H9 (cell line): Measurements from ENCODE around the gene PROCA1. TPM values are rescaled to one million over a fixed set of nuclear protein-coding genes. Genes with fewer than 3 reads are reported as not detected.

Source experiments
- DNase-seq: peaks from one replicate; pipeline ENCODE4 v3.0.0-alpha.2; 2017
- H2AFZ ChIP-seq: one replicate; pipeline ENCODE4 v1.6.1; 2013; ENCODE audit warnings: mild to moderate bottlenecking, low read length, control low read depth, moderate library complexity
- H2AK5ac ChIP-seq: 2 replicates; pipeline ENCODE4 v1.6.1; 2013; ENCODE audit warnings: low read length, control low read depth, mixed read lengths; ENCODE audit not compliant: insufficient read length
- H2BK120ac ChIP-seq: one replicate; pipeline ENCODE4 v1.6.1; 2013; ENCODE audit warnings: low read depth, mild to moderate bottlenecking, low read length, control low read depth, inconsistent platforms; ENCODE audit not compliant: poor library complexity, severe bottlenecking
- H2BK12ac ChIP-seq: 2 replicates; pipeline ENCODE4 v1.6.1; 2013; ENCODE audit warnings: low read length, control low read depth, mixed read lengths, low read depth; ENCODE audit not compliant: insufficient read length
- H2BK15ac ChIP-seq: 2 replicates; pipeline ENCODE4 v1.6.1; 2013; ENCODE audit warnings: low read depth, low read length, control low read depth
- H2BK20ac ChIP-seq: one replicate; pipeline ENCODE4 v1.6.1; 2013; ENCODE audit warnings: low read depth, mild to moderate bottlenecking, low read length, control low read depth, inconsistent platforms; ENCODE audit not compliant: poor library complexity, severe bottlenecking
- H2BK5ac ChIP-seq: 2 replicates; pipeline ENCODE4 v1.6.1; 2013; ENCODE audit warnings: low read length, control low read depth, mixed read lengths; ENCODE audit not compliant: insufficient read length
- H3K14ac ChIP-seq: 2 replicates; pipeline ENCODE4 v1.6.1; 2013; ENCODE audit warnings: low read length, control low read depth; ENCODE audit not compliant: insufficient read depth
- H3K18ac ChIP-seq: 2 replicates; pipeline ENCODE4 v1.6.1; 2013; ENCODE audit warnings: low read depth, mild to moderate bottlenecking, mixed read lengths, low read length, control low read depth; ENCODE audit not compliant: insufficient read length
- H3K23ac ChIP-seq: 2 replicates; pipeline ENCODE4 v1.6.1; 2013; ENCODE audit warnings: low read length, control low read depth, mixed read lengths, low read depth; ENCODE audit not compliant: insufficient read length
- H3K23me2 ChIP-seq: 2 replicates; pipeline ENCODE4 v1.6.1; 2013; ENCODE audit warnings: low read depth, mild to moderate bottlenecking, mixed read lengths, low read length, control low read depth; ENCODE audit not compliant: insufficient read length, poor library complexity, severe bottlenecking
- H3K27ac ChIP-seq: 2 replicates; pipeline ENCODE4 v1.5.1; 2013; ENCODE audit warnings: low read length, control low read depth, mixed read lengths, low read depth; ENCODE audit not compliant: insufficient read length
- H3K27me3 ChIP-seq: 2 replicates; pipeline ENCODE4 v1.6.1; 2013; ENCODE audit warnings: low read length, control low read depth, inconsistent platforms; ENCODE audit not compliant: insufficient read depth
- H3K4ac ChIP-seq: 2 replicates; pipeline ENCODE4 v1.6.1; 2013; ENCODE audit warnings: low read depth, mild to moderate bottlenecking, control low read depth, inconsistent platforms, low read length, moderate library complexity
- H3K4me1 ChIP-seq: 2 replicates; pipeline ENCODE4 v1.6.1; 2013; ENCODE audit warnings: low read length, control low read depth, inconsistent platforms; ENCODE audit not compliant: insufficient read depth
- H3K4me2 ChIP-seq: 2 replicates; pipeline ENCODE4 v1.6.1; 2013; ENCODE audit warnings: low read length, control low read depth, mixed read lengths; ENCODE audit not compliant: insufficient read length, insufficient read depth
- H3K56ac ChIP-seq: 2 replicates; pipeline ENCODE4 v1.6.1; 2013; ENCODE audit warnings: low read depth, mild to moderate bottlenecking, mixed read lengths, low read length, control low read depth; ENCODE audit not compliant: insufficient read length
- H3K79me1 ChIP-seq: 2 replicates; pipeline ENCODE4 v1.6.1; 2013; ENCODE audit warnings: low read depth, mild to moderate bottlenecking, moderate library complexity, low read length, control low read depth, inconsistent platforms; ENCODE audit not compliant: insufficient read depth, poor library complexity, severe bottlenecking
- H3K79me2 ChIP-seq: 2 replicates; pipeline ENCODE4 v1.6.1; 2013; ENCODE audit warnings: low read length, control low read depth, inconsistent platforms; ENCODE audit not compliant: insufficient read depth
- H3K9ac ChIP-seq: 2 replicates; pipeline ENCODE4 v1.6.1; 2013; ENCODE audit warnings: low read length, control low read depth, mixed read lengths; ENCODE audit not compliant: insufficient read length; ENCODE audit errors: extremely low read depth
- H3K9me3 ChIP-seq: one replicate; pipeline ENCODE4 v1.6.1; 2013; ENCODE audit warnings: low read depth, low read length, inconsistent platforms; ENCODE audit not compliant: control insufficient read depth
- H3T11ph ChIP-seq: one replicate; pipeline ENCODE4 v1.6.1; 2013; ENCODE audit warnings: mild to moderate bottlenecking, low read length, control low read depth, inconsistent platforms
- H4K20me1 ChIP-seq: one replicate; pipeline ENCODE4 v1.6.1; 2013; ENCODE audit not compliant: control insufficient read depth, insufficient read length, insufficient read depth
- H4K5ac ChIP-seq: 2 replicates; pipeline ENCODE4 v1.6.1; 2013; ENCODE audit warnings: low read depth, mild to moderate bottlenecking, mixed read lengths, low read length, control low read depth; ENCODE audit not compliant: insufficient read length
- H4K8ac ChIP-seq: replicated peaks from 2 replicates; pipeline ENCODE4 v1.6.1; 2013; ENCODE audit warnings: low read length, control low read depth, mixed read lengths, low read depth; ENCODE audit not compliant: insufficient read length
- H4K91ac ChIP-seq: 2 replicates; pipeline ENCODE4 v1.6.1; 2013; ENCODE audit warnings: low read depth, mild to moderate bottlenecking, moderate library complexity, mixed read lengths, low read length, control low read depth; ENCODE audit not compliant: insufficient read length
- H3K27ac Mint-ChIP-seq, 3 experiments: 2 replicates in 2 of 3; 3 replicates in 1 of 3; pipeline ENCODE4 v1.8.0; 2020 to 2021; ENCODE audit warnings: mixed read lengths in 3 of 3, mild to moderate bottlenecking in 1 of 3, moderate library complexity in 1 of 3
- H3K27me3 Mint-ChIP-seq: 2 replicates; pipeline ENCODE4 v1.8.0; 2021; ENCODE audit warnings: low read depth, mild to moderate bottlenecking, moderate library complexity, mixed read lengths
- H3K36me3 Mint-ChIP-seq, 3 experiments: 2 replicates in 2 of 3; 3 replicates in 1 of 3; pipeline ENCODE4 v1.8.0; 2020 to 2021; ENCODE audit warnings: low read depth in 3 of 3, mixed read lengths in 3 of 3; ENCODE audit not compliant: insufficient read depth in 1 of 3
- H3K4me1 Mint-ChIP-seq, 2 experiments: 2 replicates each; pipeline ENCODE4 v1.8.0; 2020; ENCODE audit warnings: mixed read lengths in 2 of 2
- H3K4me3 Mint-ChIP-seq, 2 experiments: 2 replicates in 1 of 2; 3 replicates in 1 of 2; pipeline ENCODE4 v1.8.0; 2020 to 2021; ENCODE audit warnings: mild to moderate bottlenecking in 2 of 2, mixed read lengths in 2 of 2, moderate library complexity in 1 of 2
- H3K9me3 Mint-ChIP-seq, 2 experiments: 2 replicates in 1 of 2; 3 replicates in 1 of 2; pipeline ENCODE4 v1.8.0; 2020; ENCODE audit warnings: mild to moderate bottlenecking in 2 of 2, mixed read lengths in 2 of 2, moderate library complexity in 1 of 2
- CTCF ChIP-seq: fragments of 200-600 bp; sonication (generic); conservative IDR thresholded peaks from 3 replicates; pipeline ENCODE4 v1.8.0; 2021; ENCODE audit warnings: antibody characterized with exemption, mild to moderate bottlenecking
- WGBS: extraction: QIAGEN DNeasy Blood & Tissue Kit; methylation state at CpG from one replicate; pipeline ENCODE4 v1.1.7; 2013; ENCODE audit warnings: missing lambda C conversion rate, low lambda C conversion rate, mixed read lengths; ENCODE audit not compliant: insufficient read length; ENCODE audit errors: extremely low coverage; 5-methylcytosine and 5-hydroxymethylcytosine counted together
- total RNA-seq: library from RNA; stranded (reverse); gene quantifications from 2 replicates; pipeline ENCODE4 v1.2.1, GENCODE V29; 2021

PROCA1 gene
- total RNA-seq, 1 experiment from 2014 or later, result 15.0 TPM

GRCh38 chr17:28737770-28738679 lies 26.3 kb upstream of the PROCA1 start:
- no peaks in the 10 kb centered on the region for H3K4me1 ChIP-seq
- H3K23me2 ChIP-seq, result peaks cover 2% of the 10 kb centered on the region
- no peak for TF ChIP-seq CTCF
- H3K9me3 ChIP-seq, result no peaks in the 10 kb centered on the region
- no peak overlapping the region for H3K14ac ChIP-seq
- no peak overlapping the region for H3K56ac ChIP-seq
- H2BK5ac ChIP-seq, result no peak overlapping the region
- no peak overlapping the region for H2BK120ac ChIP-seq
- no peak overlapping the region for H3K18ac ChIP-seq
- H4K8ac ChIP-seq, result no peak overlapping the region
- Mint-ChIP-seq H3K27ac (no peak overlapping the region), H3K27me3 (no peaks in the 10 kb centered on the region), H3K4me3 (no peak overlapping the region), H3K4me1 (peaks cover 1% of the 10 kb centered on the region in 2 experiments; a peak in 2 of 4 replicates), H3K9me3 (no peaks in the 10 kb centered on the region), H3K36me3 (peaks cover 20 to 52% (median 28%) of the 10 kb centered on the region in 3 experiments; a peak in 6 of 7 replicates)
- H3K79me2 ChIP-seq, result no peaks in the 10 kb centered on the region
- no peak overlapping the region for H3K9ac ChIP-seq
- no peak overlapping the region for H3T11ph ChIP-seq
- no peak overlapping the region for H3K4me2 ChIP-seq
- H2BK15ac ChIP-seq, result no peak overlapping the region
- H3K27ac ChIP-seq, result no peak overlapping the region
- H3K4ac ChIP-seq, result no peak overlapping the region
- no peak overlapping the region for H2BK20ac ChIP-seq
- no peaks in the 10 kb centered on the region for H4K20me1 ChIP-seq
- H3K27me3 ChIP-seq, result no peaks in the 10 kb centered on the region
- no peak for DNase-seq
- no peak overlapping the region for H2AK5ac ChIP-seq
- H4K91ac ChIP-seq, result no peak overlapping the region
- H2BK12ac ChIP-seq, result no peak overlapping the region
- H3K79me1 ChIP-seq, result no peaks in the 10 kb centered on the region
- H4K5ac ChIP-seq, result no peak overlapping the region
- no peak overlapping the region for H3K23ac ChIP-seq
- no peak overlapping the region for H2AFZ ChIP-seq
- WGBS, result no CpG with 5 or more reads among the region's 22 CpGs
